GM10266 (cell line): ENCODE data around the gene PCF11.

Source experiments
- DNase-seq: peaks from one replicate; pipeline ENCODE4 v3.0.0; 2012; ENCODE audit errors: extremely low spot score
- TF ChIP-seq, protein P1 (sequence below): IDR thresholded peaks from 2 replicates; pipeline ENCODE4 v1.5.1; 2012; ENCODE audit warnings: mild to moderate bottlenecking, low read depth; ENCODE audit not compliant: control insufficient read depth, insufficient read depth; ENCODE audit errors: missing control alignments

PCF11 gene

DNA sequence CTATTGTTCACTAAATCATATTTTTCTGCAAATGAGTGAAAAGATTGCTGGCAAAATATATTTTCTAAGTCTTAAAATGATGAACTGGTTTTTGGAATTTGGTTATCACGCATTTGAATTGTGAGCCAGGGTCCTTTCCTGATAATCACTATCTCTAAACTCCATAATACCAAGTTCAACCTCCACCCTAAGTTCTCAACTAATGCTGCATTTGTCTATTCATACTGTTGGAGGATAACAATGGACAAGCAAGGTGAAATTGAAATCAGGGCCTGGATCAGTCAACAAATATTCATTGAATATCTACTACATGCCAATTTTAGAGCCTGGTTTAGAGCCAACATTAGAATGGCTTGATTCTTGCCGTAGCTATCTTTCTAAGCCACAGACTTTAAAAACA lies 4.7 kb upstream of the PCF11 start:
- TF ChIP-seq, protein P1, sequence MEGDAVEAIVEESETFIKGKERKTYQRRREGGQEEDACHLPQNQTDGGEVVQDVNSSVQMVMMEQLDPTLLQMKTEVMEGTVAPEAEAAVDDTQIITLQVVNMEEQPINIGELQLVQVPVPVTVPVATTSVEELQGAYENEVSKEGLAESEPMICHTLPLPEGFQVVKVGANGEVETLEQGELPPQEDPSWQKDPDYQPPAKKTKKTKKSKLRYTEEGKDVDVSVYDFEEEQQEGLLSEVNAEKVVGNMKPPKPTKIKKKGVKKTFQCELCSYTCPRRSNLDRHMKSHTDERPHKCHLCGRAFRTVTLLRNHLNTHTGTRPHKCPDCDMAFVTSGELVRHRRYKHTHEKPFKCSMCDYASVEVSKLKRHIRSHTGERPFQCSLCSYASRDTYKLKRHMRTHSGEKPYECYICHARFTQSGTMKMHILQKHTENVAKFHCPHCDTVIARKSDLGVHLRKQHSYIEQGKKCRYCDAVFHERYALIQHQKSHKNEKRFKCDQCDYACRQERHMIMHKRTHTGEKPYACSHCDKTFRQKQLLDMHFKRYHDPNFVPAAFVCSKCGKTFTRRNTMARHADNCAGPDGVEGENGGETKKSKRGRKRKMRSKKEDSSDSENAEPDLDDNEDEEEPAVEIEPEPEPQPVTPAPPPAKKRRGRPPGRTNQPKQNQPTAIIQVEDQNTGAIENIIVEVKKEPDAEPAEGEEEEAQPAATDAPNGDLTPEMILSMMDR = no peak

DNA sequence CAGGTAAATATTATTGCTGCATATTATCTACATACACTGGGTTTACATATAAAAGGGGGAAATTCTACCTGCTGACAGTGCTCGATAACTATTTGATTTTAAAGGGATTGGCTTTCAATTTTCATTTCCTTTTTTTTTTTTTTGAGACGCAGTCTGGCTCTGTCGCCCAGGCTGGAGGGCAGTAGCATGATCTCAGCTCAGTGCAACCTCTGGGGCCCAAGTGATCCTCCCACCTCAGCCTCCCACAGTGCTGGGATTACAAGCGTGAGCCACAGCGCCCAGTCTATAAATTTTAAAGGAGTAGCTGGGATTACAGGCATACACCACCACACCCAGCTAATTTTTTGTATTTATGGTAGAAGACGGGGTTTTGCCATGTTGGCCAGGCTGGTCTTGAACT lies 3.2 kb upstream of the PCF11 start:
- TF ChIP-seq, protein P1 = no peak
- no peak for DNase-seq

More for the DNA sequence above, 4.7 kb upstream of the PCF11 start:
- no peak for DNase-seq

DNA sequence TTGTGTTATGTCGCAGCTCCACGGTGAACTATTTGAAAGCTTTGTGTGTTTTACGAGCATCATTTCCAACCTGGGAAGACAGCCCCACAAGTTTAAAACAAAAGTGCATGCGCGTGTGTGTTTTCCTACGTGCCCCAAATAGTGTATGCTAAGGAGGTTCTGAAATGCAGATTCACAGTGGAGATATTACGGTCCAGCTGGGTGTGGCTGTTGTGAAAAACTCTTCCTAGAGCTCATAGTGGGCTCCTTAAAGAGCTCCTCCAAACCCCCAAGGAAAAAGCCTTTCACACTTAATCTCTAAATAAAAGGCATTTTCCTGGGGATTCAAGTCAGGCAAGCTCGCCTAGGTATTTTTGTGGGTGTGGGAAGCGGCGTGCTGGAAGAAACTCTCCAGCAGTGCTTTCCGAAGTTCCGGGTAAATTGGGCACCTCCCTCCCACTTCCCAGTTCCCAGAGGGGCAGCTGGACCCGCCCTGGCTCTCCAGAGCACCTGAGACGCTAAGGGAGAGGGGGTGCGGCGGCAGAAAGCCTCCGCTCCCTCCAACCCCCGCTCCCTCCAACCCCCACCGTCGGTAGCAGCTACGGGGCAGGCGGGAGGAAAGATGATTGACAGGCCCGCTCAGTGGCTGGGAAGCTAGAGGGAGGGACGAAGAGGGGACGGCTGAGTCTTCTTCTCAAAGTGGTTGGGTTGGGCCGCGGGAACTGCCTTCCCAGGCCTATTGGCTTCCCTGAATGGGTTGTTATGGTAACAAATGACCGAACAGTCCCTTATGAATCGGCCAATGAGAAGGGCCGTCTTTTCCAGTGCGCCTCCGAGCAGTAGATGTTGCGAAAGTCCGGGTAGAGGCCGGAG lies 561 bp upstream of the PCF11 start:
- DNase-seq = peak; percentile 91
- TF ChIP-seq, protein P1 = no peak

DNA sequence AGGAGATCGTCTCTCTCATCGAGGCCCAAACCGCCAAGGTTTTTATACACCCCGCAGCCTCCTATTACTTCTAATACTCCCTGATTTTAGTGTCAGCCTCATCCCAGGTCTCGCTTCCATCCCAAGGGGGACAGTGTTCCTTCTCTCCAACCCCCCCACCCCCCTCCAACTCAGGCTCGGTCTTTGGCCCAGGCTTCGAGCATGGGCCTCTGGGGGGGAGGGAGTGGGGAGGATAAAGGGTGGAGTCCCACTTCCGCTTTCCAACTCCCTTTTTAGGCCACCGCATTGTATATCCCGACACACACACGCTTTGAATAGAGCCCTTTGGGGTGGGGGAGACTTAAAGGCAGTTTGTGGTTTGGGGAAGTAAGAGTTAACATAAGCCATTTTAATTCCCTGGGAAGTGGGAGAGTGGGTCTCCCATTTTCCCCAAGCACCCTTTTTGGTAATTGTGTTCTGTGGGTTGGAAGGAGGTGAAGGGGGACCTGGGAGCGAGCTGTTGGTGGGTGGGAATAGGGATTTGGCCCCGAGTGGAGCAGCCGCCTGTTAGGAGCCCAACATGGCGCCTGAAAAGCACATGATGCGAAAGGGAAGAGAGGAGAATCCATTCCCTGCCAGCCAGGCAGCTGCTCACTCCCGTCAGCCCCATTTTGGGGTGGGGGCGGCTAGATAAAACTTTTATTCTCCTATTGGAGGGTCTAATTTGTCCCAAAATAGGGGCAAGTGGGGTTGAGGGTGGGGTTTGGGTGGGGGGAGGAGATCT lies 844 bp downstream of the PCF11 start:
- TF ChIP-seq, protein P1 = no peak
- DNase-seq = no peak

DNA sequence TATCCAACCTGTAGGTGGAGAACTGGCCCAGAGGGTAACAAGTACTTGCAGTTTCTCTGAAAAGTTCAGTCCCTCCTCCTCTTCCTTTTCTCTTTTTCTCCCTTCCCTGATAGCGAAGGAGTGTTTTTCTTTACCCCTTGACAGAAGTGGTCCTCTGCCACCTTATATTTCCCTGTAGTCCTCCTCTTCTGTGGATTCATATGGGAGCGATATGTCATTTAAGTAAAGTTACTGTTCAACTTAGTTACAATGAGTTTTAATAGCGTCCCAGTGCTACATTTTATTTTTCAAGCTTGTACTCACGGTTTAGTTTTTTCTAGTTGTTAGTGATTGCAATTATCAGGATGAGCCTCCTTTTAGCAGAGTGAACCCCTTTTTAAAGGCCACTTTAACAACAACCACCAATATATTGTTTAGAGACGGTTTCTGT lies 1.4 kb downstream of the PCF11 start:
- DNase-seq = no peak
- TF ChIP-seq, protein P1 = no peak

DNA sequence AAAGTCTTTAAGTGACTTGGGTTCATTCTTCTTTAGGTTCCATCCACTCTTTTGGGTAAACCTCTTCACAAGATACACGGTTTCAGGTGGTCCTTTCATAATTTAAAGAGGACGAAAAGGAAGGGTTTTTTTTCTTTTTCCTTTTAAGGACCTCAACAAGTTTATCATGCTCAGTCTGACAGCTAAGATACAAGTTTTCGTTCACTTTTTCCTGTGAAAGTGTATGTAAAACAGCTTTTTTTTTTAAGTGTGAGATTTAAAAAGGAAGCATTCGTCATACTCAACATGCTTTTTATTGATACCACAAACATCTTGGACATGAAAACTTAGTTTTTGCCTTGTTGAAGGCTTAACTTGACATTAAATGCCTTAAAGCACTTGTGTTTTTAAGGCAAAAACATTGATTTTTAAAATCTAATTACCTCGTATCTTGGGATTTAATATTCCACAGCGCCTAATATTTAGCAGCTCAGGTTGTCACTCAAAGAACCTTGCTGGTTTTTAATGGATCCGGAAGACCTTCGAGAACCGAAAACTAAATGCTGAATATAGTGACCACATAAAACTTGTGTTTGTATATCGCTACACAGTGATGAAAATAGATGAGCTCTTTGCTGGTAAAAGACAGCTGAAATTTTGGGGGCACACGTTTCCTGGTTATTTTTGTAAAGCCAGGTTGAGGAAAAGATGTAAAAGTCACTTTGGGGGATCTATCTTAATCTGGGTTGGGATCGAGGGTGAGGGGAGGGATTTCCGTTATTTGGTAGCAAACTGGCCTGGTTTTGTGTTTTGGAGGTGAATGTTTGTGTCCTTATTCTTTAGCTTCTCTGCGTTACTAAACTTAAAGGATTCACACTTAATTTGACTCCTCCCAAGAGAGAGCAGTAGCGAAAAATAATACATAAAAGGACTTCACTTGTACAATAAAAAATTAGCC lies 2.3 kb downstream of the PCF11 start:
- no peak for DNase-seq
- TF ChIP-seq, protein P1 = no peak
